Measurements from ENCODE around the gene RBM5.

RBM5 gene

GRCh38 chr3:50153782-50154475 is 65.2 kb downstream of the RBM5 start:
- Histone ChIP-seq H3K9ac (no peak overlapping the region), H3K79me2 (ENCODE audit: insufficient read depth, low read depth) (no peaks in the 10 kb centered on the region), H2AFZ (ENCODE audit: low read depth) (no peak overlapping the region), H4K20me1 (ENCODE audit: insufficient read depth) (no peaks in the 10 kb centered on the region), H3K27ac (no peak overlapping the region), H3K4me3 (IDR thresholded peaks at IDR 0.05; ENCODE audit: insufficient read depth, low read depth, low read length) (no peak overlapping the region), H3K36me3 (ENCODE audit: insufficient read depth) (no peaks in the 10 kb centered on the region), H3K4me1 (ENCODE audit: low read depth, poor library complexity, severe bottlenecking) (no peaks in the 10 kb centered on the region), H3K4me2 (peak overlapping the region; percentile 42; the same call in 1 of the 2 replicates), H3K27me3 (ENCODE audit: insufficient read depth, low read depth) (peaks cover 13% of the 10 kb centered on the region; the same call in 1 of the 2 replicates)
- TF ChIP-seq CTCF (conservative IDR thresholded peaks at IDR 0.05; ENCODE audit: low read depth, low read length) = no peak

- no peak overlapping the region for H3K4me3 ChIP-seq (IDR thresholded peaks at IDR 0.05; ENCODE audit: insufficient read depth, low read depth, low read length)
- H3K79me2 ChIP-seq (ENCODE audit: insufficient read depth, low read depth) = no peaks in the 10 kb centered on the region
- peak overlapping the region; percentile 42; the same call in 1 of the 2 replicates for H3K4me2 ChIP-seq
- peaks cover 13% of the 10 kb centered on the region; the same call in 1 of the 2 replicates for H3K27me3 ChIP-seq (ENCODE audit: insufficient read depth, low read depth)
- no peaks in the 10 kb centered on the region for H4K20me1 ChIP-seq (ENCODE audit: insufficient read depth)
- H3K9ac ChIP-seq = no peak overlapping the region
- no peak for TF ChIP-seq CTCF (conservative IDR thresholded peaks at IDR 0.05; ENCODE audit: low read depth, low read length)
- H3K4me1 ChIP-seq (ENCODE audit: low read depth, poor library complexity, severe bottlenecking) = no peaks in the 10 kb centered on the region
- no peak overlapping the region for H3K27ac ChIP-seq
- no peaks in the 10 kb centered on the region for H3K36me3 ChIP-seq (ENCODE audit: insufficient read depth)
- no peak overlapping the region for H2AFZ ChIP-seq (ENCODE audit: low read depth)
Measured at GRCh38 chr3:50154476-50154839, 65.7 kb downstream of the RBM5 start.

GRCh38 chr3:50154840-50155490 is 66.2 kb downstream of the RBM5 start, which contains the start of gene SEMA3F:
TSS of gene SEMA3F (plus strand) at chr3:50155324. CDS start at chr3:50159623, 4,299 bp downstream.
- Histone ChIP-seq H3K79me2 (ENCODE audit: insufficient read depth, low read depth) (no peaks in the 10 kb centered on the region), H2AFZ (ENCODE audit: low read depth) (no peak within 1 kb of the TSS), H3K27ac (no peak within 1 kb of the TSS), H3K4me3 (IDR thresholded peaks at IDR 0.05; ENCODE audit: insufficient read depth, low read depth, low read length) (no peak within 1 kb of the TSS), H3K4me2 (peak within 1 kb of the TSS; percentile 42; the same call in 1 of the 2 replicates), H3K9ac (no peak within 1 kb of the TSS), H4K20me1 (ENCODE audit: insufficient read depth) (no peaks in the 10 kb centered on the region), H3K27me3 (ENCODE audit: insufficient read depth, low read depth) (peaks cover 16% of the 10 kb centered on the region; the same call in 1 of the 2 replicates), H3K4me1 (ENCODE audit: low read depth, poor library complexity, severe bottlenecking) (no peaks in the 10 kb centered on the region), H3K36me3 (ENCODE audit: insufficient read depth) (no peaks in the 10 kb centered on the region)
- no peak for TF ChIP-seq CTCF (conservative IDR thresholded peaks at IDR 0.05; ENCODE audit: low read depth, low read length)

- no peak overlapping the region for H2AFZ ChIP-seq (ENCODE audit: low read depth)
- no peaks in the 10 kb centered on the region for H3K4me1 ChIP-seq (ENCODE audit: low read depth, poor library complexity, severe bottlenecking)
- H3K9ac ChIP-seq = no peak overlapping the region
- peaks cover 19% of the 10 kb centered on the region; the same call in 1 of the 2 replicates for H3K27me3 ChIP-seq (ENCODE audit: insufficient read depth, low read depth)
- no peak overlapping the region for H3K4me3 ChIP-seq (IDR thresholded peaks at IDR 0.05; ENCODE audit: insufficient read depth, low read depth, low read length)
- TF ChIP-seq CTCF (conservative IDR thresholded peaks at IDR 0.05; ENCODE audit: low read depth, low read length) = no peak
- H3K36me3 ChIP-seq (ENCODE audit: insufficient read depth) = no peaks in the 10 kb centered on the region
- no peaks in the 10 kb centered on the region for H3K79me2 ChIP-seq (ENCODE audit: insufficient read depth, low read depth)
- no peaks in the 10 kb centered on the region for H4K20me1 ChIP-seq (ENCODE audit: insufficient read depth)
- no peak overlapping the region for H3K27ac ChIP-seq
- no peak overlapping the region for H3K4me2 ChIP-seq
Measured at GRCh38 chr3:50155491-50155878, 66.8 kb downstream of the RBM5 start.

Data from KMS-11 (cell line).